Transverse colon (tissue), 4 donors: Measurements from ENCODE around the gene CACNA1A.

ENCODE experiments used
- CTCF ChIP-seq, 5 experiments: fragments of 200-600 bp in 3 of 5; fragments of 450-650 bp in 2 of 5; sonication (generic) in 3 of 5; IDR thresholded peaks; 1 replicate in 2 of 5; 2 replicates in 3 of 5; pipeline ENCODE4 v1.5.1; 2016 to 2017; ENCODE audit warnings: antibody characterized with exemption in 5 of 5, inconsistent platforms in 3 of 5, mild to moderate bottlenecking in 2 of 5, moderate library complexity in 1 of 5
- EP300 ChIP-seq: sonication (generic); formaldehyde crosslinking; IDR thresholded peaks from one replicate; pipeline ENCODE4 v1.6.1; 2017; ENCODE audit warnings: antibody characterized with exemption, low read depth
- POLR2A ChIP-seq: fragments of 450-650 bp; IDR thresholded peaks from one replicate; pipeline ENCODE4 v1.6.1; 2016; ENCODE audit warnings: antibody characterized with exemption, mild to moderate bottlenecking, moderate library complexity
- POLR2AphosphoS5 ChIP-seq, 3 donors: sonication (generic); formaldehyde crosslinking; IDR thresholded peaks; one replicate each; pipeline ENCODE4 v1.6.1; 2016; ENCODE audit warnings: antibody characterized with exemption in 3 of 3

DNA sequence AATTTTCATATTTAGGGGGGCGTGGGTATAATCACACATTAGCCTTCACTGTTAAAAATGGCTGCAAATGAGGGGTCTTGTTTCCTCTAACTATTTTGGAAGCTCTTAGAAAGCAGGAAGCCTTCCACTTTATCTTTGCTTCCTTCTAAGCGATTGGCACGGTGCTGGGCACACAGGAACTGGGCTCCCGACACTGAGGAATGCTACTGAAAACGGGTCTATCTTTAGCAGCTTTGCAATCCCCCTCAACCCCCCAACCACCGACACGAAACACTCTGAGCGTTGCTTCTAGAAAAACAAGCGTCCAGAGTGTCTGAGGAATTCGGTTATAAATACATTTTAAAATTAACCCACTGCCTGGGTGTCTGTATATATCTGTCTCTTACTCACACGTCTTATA, 143.6 kb downstream of the CACNA1A start:
- no peak for TF ChIP-seq CTCF (IDR thresholded peaks at IDR 0.05)
- TF ChIP-seq POLR2A, result no peak
- no peak for TF ChIP-seq EP300
- no peak for TF ChIP-seq POLR2AphosphoS5 (IDR thresholded peaks at IDR 0.05)
